ENCODE measurements around the gene PRRC2A.

The PRRC2A gene

DNA sequence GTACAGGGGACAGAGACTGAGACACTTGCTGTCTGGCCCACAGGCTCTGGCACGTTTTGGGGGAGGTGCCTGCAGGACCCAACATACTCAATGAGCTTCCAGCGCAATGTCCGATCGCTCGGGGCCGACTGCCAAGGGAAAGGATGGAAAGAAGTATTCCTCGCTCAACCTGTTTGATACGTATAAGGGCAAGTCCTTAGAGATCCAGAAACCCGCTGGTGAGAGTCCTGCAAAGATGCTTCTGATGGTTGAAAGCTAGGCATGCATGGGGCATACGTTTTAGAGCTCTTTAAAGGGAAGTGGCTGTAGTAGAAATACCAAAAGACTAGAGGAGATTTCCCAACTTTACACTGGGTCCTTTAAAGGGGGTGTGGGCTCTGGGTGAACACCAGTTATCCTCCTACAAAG, 2.2 kb downstream of the PRRC2A start:
- no peak for DNase-seq (ENCODE audit: low read depth in 2 of 2)

- DNase-seq (ENCODE audit: low read depth in 2 of 2), result no peak
Observed at GRCh38 chr6:31624070-31624469, 3.6 kb downstream of the PRRC2A start.

DNA sequence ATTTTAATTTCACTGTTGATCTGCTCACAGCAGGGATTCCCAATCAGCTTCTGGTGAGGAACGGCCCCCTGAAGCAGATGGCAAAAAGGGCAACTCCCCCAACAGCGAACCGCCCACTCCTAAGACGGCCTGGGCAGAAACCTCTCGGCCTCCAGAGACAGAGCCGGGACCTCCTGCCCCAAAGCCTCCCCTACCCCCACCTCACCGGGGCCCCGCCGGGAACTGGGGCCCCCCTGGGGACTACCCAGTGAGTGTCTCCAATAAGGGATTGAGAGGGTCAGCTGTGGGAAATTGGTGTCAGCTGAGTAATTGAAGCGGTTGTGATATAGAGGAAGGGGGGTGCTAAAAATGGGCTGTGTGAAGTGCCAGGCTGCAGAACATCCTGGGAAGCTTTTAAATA, 6.4 kb downstream of the PRRC2A start:
- DNase-seq (ENCODE audit: low read depth in 2 of 2), result no peak

- no peak for DNase-seq (ENCODE audit: low read depth in 2 of 2)
Observed at GRCh38 chr6:31627690-31628287, 7.3 kb downstream of the PRRC2A start.

DNA sequence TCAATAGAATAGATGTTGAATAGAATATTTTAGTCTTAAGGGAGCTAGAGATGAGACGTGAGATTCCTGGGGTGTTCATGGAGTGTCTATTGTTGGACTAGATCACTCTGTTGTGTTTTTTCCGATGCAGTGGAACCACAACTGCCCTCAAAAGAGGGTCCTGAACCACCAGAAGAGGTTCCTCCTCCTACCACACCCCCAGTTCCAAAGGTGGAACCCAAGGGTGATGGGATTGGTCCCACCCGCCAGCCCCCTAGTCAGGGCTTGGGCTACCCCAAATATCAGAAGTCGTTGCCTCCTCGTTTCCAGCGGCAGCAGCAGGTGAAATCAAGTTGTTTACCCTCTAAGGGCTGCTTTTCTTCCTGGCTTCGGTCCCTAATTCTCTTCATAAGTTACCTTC, 8.5 kb downstream of the PRRC2A start:
- DNase-seq (ENCODE audit: low read depth in 2 of 2), result no peak

GRCh38 chr6:31630177-31630934, 9.8 kb downstream of the PRRC2A start:
- no peak for DNase-seq (ENCODE audit: low read depth in 2 of 2)

DNA sequence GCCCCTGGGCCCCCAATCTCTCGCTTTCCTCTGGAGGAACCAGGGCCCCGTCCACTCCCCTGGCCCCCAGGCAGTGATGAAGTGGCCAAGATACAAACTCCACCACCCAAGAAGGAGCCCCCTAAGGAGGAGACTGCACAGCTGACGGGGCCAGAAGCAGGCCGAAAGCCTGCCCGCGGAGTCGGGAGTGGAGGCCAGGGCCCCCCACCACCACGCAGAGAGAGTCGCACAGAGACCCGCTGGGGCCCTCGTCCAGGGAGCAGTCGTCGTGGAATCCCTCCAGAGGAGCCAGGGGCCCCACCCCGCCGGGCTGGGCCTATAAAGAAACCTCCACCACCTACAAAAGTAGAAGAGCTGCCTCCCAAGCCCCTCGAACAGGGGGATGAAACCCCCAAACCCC, 10.7 kb downstream of the PRRC2A start:
- no peak for DNase-seq (ENCODE audit: low read depth in 2 of 2)

- DNase-seq (ENCODE audit: low read depth in 2 of 2), result no peak
Observed at GRCh38 chr6:31631681-31632278, 11.3 kb downstream of the PRRC2A start.

- no peak for DNase-seq (ENCODE audit: low read depth in 2 of 2)
Observed at GRCh38 chr6:31632279-31632946, 11.9 kb downstream of the PRRC2A start.

GRCh38 chr6:31633447-31633846, 12.9 kb downstream of the PRRC2A start:
- no peak for DNase-seq (ENCODE audit: low read depth in 2 of 2)

- no peak for DNase-seq (ENCODE audit: low read depth in 2 of 2)
Observed at GRCh38 chr6:31634131-31634530, 13.6 kb downstream of the PRRC2A start.

- no peak for DNase-seq (ENCODE audit: low read depth in 2 of 2)
Observed at GRCh38 chr6:31634969-31635575, 14.6 kb downstream of the PRRC2A start.

DNA sequence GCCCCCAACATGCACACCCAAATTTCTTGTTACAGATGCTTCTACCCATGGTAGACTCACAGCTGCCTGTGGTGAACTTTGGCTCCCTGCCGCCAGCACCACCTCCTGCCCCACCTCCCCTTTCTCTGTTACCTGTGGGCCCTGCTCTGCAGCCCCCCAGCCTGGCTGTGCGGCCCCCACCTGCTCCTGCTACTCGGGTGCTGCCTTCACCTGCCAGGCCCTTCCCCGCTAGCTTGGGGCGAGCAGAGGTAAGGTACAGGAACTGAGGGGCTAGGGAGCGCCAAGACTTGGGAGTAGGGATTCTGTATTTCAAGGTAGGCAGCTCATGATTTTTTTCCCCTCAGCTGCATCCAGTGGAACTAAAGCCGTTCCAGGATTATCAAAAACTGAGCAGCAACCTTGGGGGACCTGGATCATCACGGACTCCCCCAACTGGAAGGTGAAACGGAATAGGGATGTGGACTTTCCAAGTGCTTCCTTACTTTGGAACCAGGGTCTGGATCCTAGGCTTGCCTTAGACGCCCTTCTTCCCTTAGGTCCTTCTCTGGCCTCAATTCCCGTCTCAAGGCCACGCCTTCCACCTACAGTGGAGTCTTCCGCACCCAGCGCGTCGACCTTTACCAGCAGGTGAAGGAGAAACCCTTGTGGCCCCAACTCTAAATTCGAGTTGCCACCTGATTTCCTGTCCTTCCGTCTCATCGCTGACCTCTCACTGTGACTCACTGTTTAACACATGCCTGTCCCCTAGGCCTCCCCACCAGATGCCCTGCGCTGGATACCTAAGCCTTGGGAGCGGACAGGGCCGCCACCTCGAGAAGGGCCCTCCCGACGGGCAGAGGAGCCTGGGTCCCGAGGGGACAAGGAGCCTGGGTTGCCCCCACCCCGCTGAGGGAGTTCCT, 16.4 kb downstream of the PRRC2A start:
- DNase-seq (ENCODE audit: low read depth in 2 of 2), result no peak

DNA sequence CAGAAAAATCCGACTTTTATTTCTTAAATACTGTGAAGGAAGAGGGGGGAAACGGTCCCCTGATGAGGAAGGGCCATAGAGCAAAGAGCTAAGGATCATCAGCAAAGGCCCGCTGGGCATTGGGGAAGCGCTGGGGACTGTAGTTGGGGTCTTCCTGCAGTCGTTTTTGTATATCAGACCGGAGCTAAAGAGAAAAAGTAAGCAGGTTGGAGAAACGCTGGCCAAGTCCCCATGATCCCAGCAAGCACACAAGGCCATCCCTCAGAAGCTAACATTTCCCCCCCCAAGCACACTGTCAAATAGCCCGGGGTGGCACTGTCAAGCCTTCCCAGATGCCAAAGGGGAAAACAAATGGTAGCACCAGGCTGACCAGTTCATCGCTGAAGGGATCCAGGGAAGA, 18.5 kb downstream of the PRRC2A start:
- DNase-seq (ENCODE audit: low read depth in 2 of 2), result no peak

DNA sequence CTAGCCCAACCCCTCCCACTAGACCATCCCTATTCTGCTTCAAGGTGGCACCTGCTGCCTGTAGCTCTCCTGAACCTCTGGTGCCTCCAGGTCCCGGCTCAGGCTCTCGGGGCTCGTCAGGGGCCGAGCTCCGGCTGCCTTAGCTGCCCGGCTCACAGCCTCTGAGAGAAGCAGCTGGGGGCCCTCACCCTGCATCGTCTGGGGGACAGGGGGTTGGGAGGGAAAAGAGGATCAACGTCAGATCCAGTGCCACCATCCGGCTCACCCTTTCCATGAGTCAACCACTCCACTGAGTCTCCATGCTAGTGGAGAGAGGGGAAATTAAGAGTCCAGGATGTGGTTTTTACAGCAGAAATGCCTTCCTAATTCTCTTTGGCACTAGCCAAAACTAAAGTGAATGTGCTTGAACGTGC, 18.9 kb downstream of the PRRC2A start:
- DNase-seq (ENCODE audit: low read depth in 2 of 2), result peak in 1 of 2 donors; percentile 33

DNA sequence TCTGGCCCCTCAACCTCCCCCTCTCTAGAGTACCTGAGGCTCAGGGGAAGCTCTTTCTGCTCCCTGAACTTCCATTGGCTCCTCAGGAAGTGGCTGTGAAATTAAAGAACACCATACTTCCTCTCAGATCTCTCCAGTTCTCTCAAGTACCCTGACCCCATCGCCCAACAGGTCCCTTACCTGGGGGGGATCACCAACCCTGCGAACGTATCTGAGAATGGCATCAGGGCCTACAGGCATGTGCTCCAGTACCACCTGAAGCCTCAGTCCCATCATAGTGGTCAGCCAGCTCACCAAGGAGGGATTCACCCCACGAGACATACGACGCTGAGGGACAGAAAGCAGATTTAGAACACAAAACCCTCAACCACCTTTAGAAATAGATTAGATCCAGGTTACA, 20.1 kb downstream of the PRRC2A start:
- DNase-seq (ENCODE audit: low read depth in 2 of 2), result no peak

DNA sequence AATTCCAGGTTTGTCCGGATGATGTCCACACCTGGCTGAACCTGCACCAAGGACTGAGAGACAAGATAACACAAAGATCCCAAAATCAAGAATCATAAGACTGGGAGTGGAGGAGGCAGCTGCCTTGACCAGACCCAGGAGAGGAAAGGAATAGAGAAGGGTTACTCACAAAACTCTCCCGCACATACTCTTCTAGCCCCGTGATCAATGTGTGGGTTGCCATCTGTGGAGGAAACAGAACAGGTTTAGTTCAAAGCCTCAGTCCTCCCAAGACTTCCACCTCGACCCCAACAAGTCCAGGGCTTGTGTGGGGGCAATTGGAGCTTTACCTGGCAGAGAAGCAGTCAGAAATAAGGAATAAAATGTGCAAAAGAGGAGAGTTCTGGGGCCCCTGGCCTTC, 20.9 kb downstream of the PRRC2A start:
- DNase-seq (ENCODE audit: low read depth in 2 of 2), result no peak

GRCh38 chr6:31642798-31643570, 22.5 kb downstream of the PRRC2A start:
- no peak for DNase-seq (ENCODE audit: low read depth in 2 of 2)

DNA sequence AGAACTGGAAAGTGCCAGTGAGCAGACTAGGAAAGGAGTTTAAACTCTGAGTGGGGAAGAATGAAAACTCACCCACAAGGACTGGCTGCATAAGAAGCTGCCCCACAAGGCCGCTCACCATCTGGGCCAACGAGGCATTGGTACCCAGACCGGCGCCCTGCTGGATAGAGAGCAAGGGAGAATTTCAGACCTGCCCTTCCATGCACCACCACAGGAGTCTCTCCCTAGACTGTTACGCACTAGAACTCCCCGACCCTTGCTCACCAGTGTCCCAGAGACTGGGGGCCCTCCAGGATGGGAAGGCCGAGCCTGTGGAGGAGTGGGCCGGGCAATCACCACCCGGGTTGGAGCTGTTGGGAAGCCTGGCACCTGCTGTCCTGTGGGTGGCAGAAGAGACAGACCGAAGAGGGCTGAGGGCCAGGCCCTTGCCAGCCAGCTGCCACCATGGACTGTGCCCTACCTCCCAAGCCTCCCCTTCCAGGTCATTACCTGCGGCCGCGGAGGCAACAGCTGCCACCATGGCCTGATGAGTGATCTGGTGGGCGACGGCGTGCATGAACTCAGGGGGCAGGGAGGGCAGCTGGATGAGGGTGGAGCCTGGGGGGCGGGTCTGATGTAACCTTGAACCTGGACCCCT, 23.4 kb downstream of the PRRC2A start:
- DNase-seq (ENCODE audit: low read depth in 2 of 2), result no peak

DNA sequence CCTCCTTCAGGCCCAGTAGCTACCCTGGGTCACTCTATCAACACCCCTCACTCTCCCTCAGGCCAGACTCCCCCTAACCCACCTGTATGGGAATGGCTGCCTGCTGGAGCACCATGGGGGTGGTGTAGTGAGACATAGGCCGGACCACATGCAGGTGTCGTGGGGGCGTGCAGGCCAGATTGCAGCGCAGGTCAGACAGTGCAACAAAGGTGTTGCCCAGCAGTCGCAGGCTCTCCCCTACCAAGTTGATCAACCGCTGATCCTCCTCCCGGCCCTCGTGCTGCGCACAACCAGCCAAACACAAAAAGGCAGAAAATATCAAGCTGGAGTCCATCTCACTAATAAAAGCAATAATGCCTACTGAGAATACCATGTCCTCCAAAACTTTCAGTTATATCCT, 24.8 kb downstream of the PRRC2A start:
- DNase-seq (ENCODE audit: low read depth in 2 of 2), result no peak

Data from stimulated activated CD4-positive, alpha-beta T cell treated with anti-CD3 and anti-CD28 coated beads, Interleukin-15, amount 100 ng/mL, for 48 hours (primary cell).